Activated CD8-positive, alpha-beta T cell treated with anti-CD3 and anti-CD28 coated beads for 36 hours (primary cell): ENCODE data around the gene FGF11. TPM values are rescaled to one million over a fixed set of nuclear protein-coding genes. Genes with fewer than 3 reads are reported as not detected.

Experiments
- ATAC-seq: fragments of 200-7000 bp; cut with Tn5 transposase; one replicate; pipeline ENCODE4 v1.10.0; 2021; ENCODE audit warnings: mild to moderate bottlenecking, moderate library complexity
- CTCF ChIA-PET: fragments of 350-600 bp; sonication (Branson Sonifier 250); formaldehyde crosslinking; loops from one replicate; lab custom pipeline; 2021; ENCODE audit warnings: antibody characterized with exemption; lab: Charles Lee
- POLR2A ChIA-PET: fragments of 350-600 bp; sonication (Branson Sonifier 250); formaldehyde crosslinking; loops from one replicate; lab custom pipeline; 2021; ENCODE audit warnings: antibody characterized with exemption; lab: Charles Lee
- DNase-seq: peaks from one replicate; pipeline ENCODE4 v3.0.0-alpha.2; 2020
- H3K27ac Mint-ChIP-seq: one replicate; pipeline ENCODE4 v1.8.0; 2021; ENCODE audit warnings: mild to moderate bottlenecking, mixed read lengths
- H3K27me3 Mint-ChIP-seq: one replicate; pipeline ENCODE4 v1.8.0; 2021; ENCODE audit warnings: mixed read lengths
- H3K36me3 Mint-ChIP-seq: one replicate; pipeline ENCODE4 v1.8.0; 2021; ENCODE audit warnings: low read depth, mixed read lengths
- H3K4me1 Mint-ChIP-seq: one replicate; pipeline ENCODE4 v1.8.0; 2021; ENCODE audit warnings: low read depth, mixed read lengths
- H3K4me3 Mint-ChIP-seq: one replicate; pipeline ENCODE4 v1.8.0; 2021; ENCODE audit warnings: mild to moderate bottlenecking, moderate library complexity, mixed read lengths
- H3K9me3 Mint-ChIP-seq: one replicate; pipeline ENCODE4 v1.8.0; 2021; ENCODE audit warnings: mixed read lengths
- CTCF ChIP-seq: fragments of 200-600 bp; IDR thresholded peaks from one replicate; pipeline ENCODE4 v1.8.0; 2022; ENCODE audit warnings: antibody characterized with exemption, mild to moderate bottlenecking
- intact Hi-C: fragments of 100-400 bp; cut with micrococcal nuclease; formaldehyde crosslinking; loops from one replicate; pipeline ENCODE4 v1.10.0; 2022
- total RNA-seq, 2 experiments: library from RNA; stranded (reverse); gene quantifications; one replicate each; pipeline ENCODE4 v1.2.3, GENCODE V29; 2021

FGF11 gene
- total RNA-seq, 2 experiments from 2014 or later: 16.5 to 16.6 TPM

GRCh38 chr17:7408252-7408727 lies 31.0 kb upstream of the FGF11 start:
- DNase-seq (peak; percentile 51), ATAC-seq (no peak)
- intact Hi-C loops: no loop called here
- Mint-ChIP-seq H3K4me3 (peak overlapping the region; percentile 38), H3K27ac (peak overlapping the region; percentile 38), H3K36me3 (no peaks in the 10 kb centered on the region), H3K4me1 (peaks cover 9% of the 10 kb centered on the region), H3K9me3 (no peaks in the 10 kb centered on the region), H3K27me3 (peaks cover 2% of the 10 kb centered on the region)
- POLR2A ChIA-PET: interaction anchor here (1.3 to 1.4 kb wide), 2 partner anchors 17 to 28 kb away, joined by 4 read pairs; partner anchors contain the start of gene SPEM2
- no peak for TF ChIP-seq CTCF
- CTCF ChIA-PET: no interaction called here

GRCh38 chr17:7408863-7409262 lies 30.4 kb upstream of the FGF11 start:
- no peak for TF ChIP-seq CTCF
- H3K9me3 Mint-ChIP-seq: no peaks in the 10 kb centered on the region
- CTCF ChIA-PET: no interaction called here
- DNase-seq: peak; percentile 25
- intact Hi-C loops: no loop called here
- peak overlapping the region; percentile 41 for H3K4me3 Mint-ChIP-seq
- POLR2A ChIA-PET: interaction anchor here (1.1 to 1.4 kb wide), 3 partner anchors 10 to 28 kb away, joined by 3 to 4 read pairs (median 4); partner anchors contain the start of gene SPEM2
- peaks cover 2% of the 10 kb centered on the region for H3K27me3 Mint-ChIP-seq
- H3K36me3 Mint-ChIP-seq: no peaks in the 10 kb centered on the region
- H3K27ac Mint-ChIP-seq: peak overlapping the region; percentile 31
- H3K4me1 Mint-ChIP-seq: peaks cover 9% of the 10 kb centered on the region
- ATAC-seq: no peak

- no peak for TF ChIP-seq CTCF
These were observed 29.6 kb upstream of the FGF11 start for GRCh38 chr17:7409716-7410115.

GRCh38 chr17:7410634-7411426 lies 28.5 kb upstream of the FGF11 start:
- ChIA-PET CTCF (no interaction called here), POLR2A (interaction anchor here (0.6 kb wide), 1 partner anchor 15 kb away, joined by 3 read pairs; the partner anchor contains the start of gene SPEM2)
- intact Hi-C loops: no loop called here
- peaks cover 6% of the 10 kb centered on the region for H3K4me1 Mint-ChIP-seq
- no peak overlapping the region for H3K27ac Mint-ChIP-seq
- no peak for ATAC-seq
- no peaks in the 10 kb centered on the region for H3K36me3 Mint-ChIP-seq
- TF ChIP-seq CTCF: no peak
- H3K9me3 Mint-ChIP-seq: no peaks in the 10 kb centered on the region
- DNase-seq: no peak
- H3K4me3 Mint-ChIP-seq: no peak overlapping the region
- H3K27me3 Mint-ChIP-seq: peaks cover 2% of the 10 kb centered on the region

More at GRCh38 chr17:7409716-7410115, 29.6 kb upstream of the FGF11 start:
- Mint-ChIP-seq H3K9me3 (no peaks in the 10 kb centered on the region), H3K4me3 (no peak overlapping the region), H3K27me3 (peaks cover 2% of the 10 kb centered on the region), H3K27ac (no peak overlapping the region), H3K36me3 (no peaks in the 10 kb centered on the region), H3K4me1 (peaks cover 9% of the 10 kb centered on the region)
- CTCF ChIA-PET: no interaction called here
- ATAC-seq (no peak), DNase-seq (no peak)
- POLR2A ChIA-PET: interaction anchor here (1.1 to 1.4 kb wide), 3 partner anchors 9 to 27 kb away, joined by 3 to 4 read pairs (median 4); partner anchors contain the start of gene SPEM2
- intact Hi-C loops: no loop called here

GRCh38 chr17:7411427-7411750 lies 27.9 kb upstream of the FGF11 start:
- no peak for DNase-seq
- no peak overlapping the region for H3K27ac Mint-ChIP-seq
- no peak overlapping the region for H3K4me3 Mint-ChIP-seq
- intact Hi-C loops: no loop called here
- no peaks in the 10 kb centered on the region for H3K36me3 Mint-ChIP-seq
- no peak for ATAC-seq
- peaks cover 4% of the 10 kb centered on the region for H3K4me1 Mint-ChIP-seq
- POLR2A ChIA-PET: interaction anchor here (0.6 kb wide), 1 partner anchor 14 kb away, joined by 3 read pairs; the partner anchor contains the start of gene SPEM2
- no peaks in the 10 kb centered on the region for H3K9me3 Mint-ChIP-seq
- TF ChIP-seq CTCF: no peak
- no peaks in the 10 kb centered on the region for H3K27me3 Mint-ChIP-seq
- CTCF ChIA-PET: no interaction called here
